Activated T-cell treated with anti-CD3 and anti-CD28 coated beads for 24 hours (primary cell): ENCODE measurements around the gene ZNF618.
"Not testable (repeated sequence)": the region's sequence is repeated elsewhere in the genome, so short reads cannot be mapped to it uniquely, and the experiment has no call there.

Experiments
- DNase-seq: peaks from one replicate; pipeline ENCODE4 v3.0.0-alpha.2; 2020; ENCODE audit warnings: low read depth

ZNF618 gene

DNA sequence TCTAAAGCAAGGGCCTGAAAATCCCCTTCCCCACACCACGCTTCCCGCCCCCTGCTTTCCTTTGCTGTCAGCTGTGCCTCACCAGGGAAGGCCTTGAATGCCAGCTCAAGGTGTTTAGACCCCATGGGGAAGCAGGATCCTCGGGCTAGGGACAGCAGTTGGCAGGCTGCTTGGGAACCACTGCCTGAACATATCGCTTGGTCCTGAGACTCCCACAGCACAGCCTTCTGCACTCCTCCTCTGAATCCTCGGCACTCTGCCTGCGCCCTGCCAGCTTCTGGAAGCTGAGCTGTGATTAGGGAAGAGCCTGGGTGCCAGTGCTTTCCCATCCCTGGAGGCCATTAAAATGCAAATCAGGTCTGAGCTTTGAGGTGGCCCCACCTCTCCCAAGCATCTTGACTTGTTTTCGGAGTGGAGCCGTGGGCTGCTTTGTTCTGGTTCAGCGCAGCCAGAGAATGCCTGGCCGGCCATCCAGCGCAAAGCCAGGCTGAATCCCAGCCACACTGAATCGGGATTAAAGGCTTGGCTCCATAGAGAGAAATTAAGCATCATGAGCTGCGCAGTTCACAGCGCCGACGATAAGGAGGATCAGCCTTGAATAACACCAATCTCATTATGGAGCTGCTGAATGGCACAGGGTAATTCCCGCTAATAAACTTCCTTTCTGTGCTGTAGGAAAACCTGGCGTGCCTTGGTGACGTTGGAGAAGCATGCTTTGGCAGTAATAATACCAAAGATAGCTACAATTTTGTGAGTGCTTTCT, 162.0 kb downstream of the ZNF618 start:
- DNase-seq, result no peak

DNA sequence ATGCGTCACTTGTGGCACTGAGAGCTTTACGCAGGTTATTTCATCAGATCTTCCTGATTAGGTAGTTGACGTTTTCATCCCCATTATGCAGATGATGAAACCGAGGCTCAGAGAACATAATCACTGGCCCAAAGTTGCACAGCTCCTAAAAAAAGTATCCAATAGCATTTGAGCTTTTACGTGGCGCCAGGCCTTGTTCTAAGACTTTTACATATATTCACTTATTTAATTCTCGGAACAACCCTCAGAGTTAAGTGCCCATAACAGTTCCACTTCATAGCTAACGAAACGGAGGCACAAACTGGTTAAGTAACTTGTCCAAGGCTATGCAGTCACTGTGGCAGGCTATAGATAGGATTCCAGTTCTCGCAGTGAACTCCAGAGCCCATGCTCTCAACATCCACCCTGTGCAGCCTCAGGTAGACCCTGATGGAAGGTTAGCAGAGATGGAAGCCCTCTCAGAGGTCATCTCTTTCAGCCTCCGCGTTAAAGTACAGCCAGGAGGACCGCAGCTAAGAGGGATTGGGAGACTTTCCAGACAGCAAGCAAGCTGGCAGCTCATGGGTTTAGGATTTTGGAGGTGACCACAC, 162.7 kb downstream of the ZNF618 start:
- no peak for DNase-seq

DNA sequence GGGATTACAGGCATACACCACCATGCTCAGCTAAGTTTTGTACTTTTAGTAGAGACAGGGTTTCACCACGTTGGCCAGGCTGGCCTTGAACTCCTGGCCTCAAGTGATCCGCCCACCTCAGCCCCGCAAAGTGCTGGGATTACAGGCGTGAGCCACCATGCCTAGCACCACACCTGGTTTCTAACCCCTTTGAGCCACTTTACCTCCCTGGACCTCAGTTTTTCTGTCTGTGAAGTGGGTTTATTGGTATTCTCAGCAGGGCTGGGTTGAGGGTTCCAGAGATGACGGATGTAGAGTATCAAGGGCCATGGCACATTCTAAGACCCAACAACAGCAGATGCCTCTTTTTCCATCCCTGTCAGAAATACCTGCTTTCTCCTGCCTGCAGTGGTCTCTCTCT, 163.4 kb downstream of the ZNF618 start:
- DNase-seq, result no peak

DNA sequence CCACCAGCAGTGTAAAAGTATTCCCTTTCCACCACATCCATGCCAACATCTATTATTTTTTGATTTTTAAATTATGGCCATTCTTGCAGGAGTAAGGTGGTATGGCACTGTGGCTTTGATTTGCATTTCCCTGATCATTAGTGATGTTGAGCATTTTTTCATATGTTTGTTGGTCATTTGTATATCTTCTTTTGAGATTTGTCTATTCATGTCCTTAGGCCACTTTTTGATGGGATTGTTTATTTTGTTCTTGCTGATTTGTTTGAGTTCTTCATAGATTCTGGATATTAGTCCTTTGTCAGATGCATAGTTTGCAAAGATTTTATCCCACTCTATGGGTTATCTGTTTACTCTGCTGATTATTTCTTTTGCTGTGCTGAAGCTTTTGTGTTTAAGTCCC, 167.6 kb downstream of the ZNF618 start:
- not testable (repeated sequence) for DNase-seq

DNA sequence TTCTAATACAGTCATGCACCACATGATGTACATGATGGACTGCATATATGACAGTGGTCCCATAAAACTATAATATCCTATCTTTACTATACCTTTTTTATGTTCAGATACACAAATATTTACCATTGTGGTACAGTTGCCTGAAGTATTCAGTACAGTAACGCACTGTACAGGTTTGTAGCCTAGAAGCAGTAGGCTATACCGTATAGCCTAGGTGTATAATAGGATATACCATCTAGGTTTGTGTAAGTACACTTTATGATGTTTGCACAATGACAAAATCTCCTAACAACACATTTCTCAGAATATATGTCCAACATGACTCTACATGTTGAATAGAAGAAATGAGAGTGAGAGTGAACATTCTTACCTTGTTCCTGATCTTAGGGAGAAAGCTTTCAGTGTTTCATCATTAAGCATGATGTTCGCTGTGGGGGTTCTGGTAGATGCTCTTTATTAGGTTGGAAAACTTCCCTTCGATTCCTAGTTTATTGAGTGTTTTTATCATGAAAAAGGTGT, 170.2 kb downstream of the ZNF618 start:
- DNase-seq, result no peak

DNA sequence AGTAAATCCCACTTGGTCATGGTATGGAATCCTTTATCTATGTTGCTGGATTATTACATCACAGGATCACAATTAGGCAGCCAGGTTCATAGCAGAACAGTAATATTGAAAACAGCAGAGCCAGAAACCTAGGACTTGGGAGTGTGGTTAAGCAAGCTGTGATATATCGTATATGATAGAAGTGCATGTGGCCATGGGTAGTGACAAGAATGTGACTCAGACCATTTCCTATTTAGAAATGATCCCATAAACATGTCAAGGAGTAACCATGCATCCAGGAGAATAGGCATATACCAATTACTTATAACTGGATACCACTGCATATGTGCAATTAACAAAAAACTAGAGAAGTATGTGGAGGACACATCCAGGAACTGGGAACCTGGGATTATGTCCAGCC, 170.8 kb downstream of the ZNF618 start:
- DNase-seq, result no peak

DNA sequence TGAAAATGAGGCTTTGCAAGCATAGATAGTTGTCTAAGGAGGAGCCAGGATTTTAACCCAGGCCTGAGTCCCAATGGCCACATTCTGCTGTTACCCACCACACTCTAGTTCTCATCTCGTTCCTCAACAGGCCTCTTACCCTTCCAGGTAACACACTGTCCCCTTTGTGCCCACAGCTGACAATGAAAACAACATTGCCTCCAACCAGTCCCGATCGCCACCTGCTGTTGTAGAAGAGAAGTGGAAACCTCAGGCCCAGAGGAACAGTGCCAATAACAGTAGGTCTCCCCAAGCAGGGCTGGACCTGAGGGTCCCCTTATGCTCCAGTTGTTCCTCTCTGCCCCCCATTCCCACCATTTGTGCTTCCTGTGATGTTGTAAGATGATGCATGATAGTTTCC, 171.6 kb downstream of the ZNF618 start:
- DNase-seq, result no peak

DNA sequence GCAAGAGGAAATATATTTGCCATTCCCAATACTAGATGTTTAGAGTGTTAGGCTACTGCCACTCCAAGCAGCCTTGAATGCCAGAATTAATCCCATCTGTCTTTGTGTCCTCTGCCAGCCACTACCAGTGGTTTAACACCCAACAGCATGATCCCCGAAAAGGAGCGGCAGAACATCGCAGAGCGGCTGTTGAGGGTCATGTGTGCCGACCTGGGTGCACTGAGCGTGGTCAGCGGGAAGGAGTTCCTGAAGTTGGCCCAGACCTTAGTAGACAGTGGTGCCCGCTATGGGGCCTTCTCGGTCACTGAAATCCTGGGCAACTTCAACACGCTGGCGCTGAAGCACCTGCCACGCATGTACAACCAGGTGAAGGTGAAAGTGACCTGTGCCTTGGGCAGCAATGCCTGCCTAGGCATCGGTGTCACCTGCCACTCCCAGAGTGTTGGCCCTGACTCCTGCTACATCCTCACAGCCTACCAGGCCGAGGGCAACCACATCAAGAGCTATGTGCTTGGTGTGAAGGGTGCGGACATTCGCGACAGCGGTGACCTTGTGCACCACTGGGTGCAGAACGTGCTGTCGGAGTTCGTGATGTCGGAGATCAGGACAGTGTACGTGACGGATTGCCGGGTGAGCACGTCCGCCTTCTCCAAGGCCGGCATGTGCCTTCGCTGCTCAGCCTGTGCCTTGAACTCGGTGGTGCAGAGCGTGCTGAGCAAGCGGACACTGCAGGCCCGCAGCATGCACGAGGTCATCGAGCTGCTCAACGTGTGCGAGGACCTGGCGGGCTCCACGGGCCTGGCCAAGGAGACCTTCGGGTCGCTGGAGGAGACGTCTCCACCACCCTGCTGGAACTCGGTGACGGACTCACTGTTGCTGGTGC, 172.7 kb downstream of the ZNF618 start:
- DNase-seq, result no peak

DNA sequence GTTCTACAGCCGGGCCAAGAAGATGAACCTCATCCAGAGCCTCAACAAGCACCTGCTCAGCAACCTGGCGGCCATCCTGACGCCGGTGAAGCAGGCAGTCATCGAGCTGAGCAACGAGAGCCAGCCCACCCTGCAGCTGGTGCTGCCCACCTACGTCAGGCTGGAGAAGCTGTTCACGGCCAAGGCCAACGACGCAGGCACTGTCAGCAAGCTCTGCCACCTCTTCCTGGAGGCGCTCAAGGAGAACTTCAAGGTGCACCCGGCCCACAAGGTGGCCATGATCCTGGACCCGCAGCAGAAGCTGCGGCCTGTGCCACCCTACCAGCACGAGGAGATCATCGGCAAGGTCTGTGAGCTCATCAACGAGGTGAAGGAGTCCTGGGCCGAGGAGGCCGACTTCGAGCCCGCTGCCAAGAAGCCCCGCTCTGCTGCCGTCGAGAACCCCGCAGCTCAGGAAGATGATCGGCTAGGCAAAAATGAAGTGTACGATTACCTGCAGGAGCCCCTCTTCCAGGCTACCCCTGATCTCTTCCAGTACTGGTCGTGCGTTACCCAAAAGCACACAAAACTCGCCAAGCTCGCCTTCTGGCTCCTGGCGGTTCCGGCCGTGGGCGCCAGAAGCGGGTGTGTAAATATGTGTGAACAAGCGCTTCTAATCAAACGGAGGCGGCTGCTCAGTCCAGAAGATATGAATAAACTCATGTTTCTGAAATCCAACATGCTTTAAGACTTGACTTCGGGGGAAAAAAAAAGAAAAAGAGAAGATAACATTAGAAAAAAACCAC, 173.5 kb downstream of the ZNF618 start:
- DNase-seq, result no peak

DNA sequence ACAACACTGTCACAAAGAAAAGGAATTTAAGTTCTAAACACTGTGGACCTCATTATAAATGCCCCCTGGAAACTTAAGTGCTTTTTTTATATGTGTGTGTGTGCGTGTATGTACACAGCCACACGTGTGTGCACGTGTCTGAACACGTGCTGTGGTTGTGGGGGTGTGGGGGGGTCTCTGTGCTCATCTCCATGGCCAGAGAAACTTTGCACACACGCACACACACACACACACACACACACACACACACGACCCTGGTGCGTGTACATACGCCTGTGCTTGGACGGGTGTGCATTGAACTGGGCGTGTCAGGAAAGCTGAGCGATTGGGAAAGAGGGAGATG, 174.1 kb downstream of the ZNF618 start:
- DNase-seq, result no peak

DNA sequence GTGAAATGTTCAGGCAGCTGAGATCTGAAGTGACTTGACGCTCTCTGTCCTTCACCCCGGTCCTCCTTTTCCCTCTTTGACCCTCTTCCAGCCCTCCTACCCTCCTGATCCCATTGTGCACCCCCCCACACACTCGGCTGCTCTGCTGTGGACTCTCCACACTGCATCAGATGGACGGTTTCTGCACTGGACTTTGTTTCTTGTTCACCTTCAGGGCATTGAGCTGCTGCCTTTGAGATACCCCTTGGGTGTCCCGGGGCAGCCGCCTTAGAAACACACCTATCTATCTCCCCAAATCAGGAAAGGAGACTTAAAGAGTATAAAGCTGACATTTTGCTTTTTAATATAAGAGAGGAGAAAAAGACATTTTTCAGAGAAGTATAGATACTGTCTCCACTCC, 174.5 kb downstream of the ZNF618 start:
- no peak for DNase-seq

DNA sequence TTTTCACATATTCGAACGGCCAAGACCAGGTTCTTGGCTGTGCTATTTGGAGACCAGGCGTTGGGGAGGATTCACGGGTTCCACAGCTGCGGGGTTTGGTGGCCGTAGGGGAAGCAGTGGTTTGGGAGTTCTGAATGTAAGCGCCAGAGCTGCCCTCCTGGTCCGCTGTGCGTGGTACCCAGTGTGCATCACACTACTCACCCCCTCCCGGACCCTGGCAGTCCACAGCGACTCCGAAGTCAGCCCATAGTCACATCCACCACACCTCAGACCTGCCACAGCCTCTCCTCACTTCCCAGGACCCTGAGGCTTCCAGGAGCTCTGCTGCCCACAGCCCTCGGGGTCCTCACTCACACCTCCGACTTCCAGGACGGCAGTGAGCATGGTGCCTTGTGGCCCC, 175.2 kb downstream of the ZNF618 start:
- no peak for DNase-seq

DNA sequence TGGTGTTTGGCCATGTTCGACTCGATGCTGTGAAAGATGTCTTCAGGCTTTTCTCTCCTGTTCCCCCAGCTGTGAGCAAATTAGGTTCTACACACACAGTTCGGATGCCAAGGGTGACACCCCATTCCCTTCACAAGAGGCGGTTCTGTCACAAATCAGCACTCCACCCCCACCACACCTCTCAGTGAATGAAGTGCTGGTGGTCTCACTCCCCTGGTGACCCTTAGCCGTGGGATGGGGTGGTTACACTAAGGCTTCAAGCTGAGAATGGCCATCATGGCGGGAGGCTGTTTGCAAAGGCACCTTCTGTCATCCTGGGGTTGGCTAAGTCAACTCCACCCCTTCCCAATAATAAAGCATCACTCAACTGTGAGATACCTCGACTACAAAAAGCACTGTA, 175.6 kb downstream of the ZNF618 start:
- DNase-seq, result no peak

DNA sequence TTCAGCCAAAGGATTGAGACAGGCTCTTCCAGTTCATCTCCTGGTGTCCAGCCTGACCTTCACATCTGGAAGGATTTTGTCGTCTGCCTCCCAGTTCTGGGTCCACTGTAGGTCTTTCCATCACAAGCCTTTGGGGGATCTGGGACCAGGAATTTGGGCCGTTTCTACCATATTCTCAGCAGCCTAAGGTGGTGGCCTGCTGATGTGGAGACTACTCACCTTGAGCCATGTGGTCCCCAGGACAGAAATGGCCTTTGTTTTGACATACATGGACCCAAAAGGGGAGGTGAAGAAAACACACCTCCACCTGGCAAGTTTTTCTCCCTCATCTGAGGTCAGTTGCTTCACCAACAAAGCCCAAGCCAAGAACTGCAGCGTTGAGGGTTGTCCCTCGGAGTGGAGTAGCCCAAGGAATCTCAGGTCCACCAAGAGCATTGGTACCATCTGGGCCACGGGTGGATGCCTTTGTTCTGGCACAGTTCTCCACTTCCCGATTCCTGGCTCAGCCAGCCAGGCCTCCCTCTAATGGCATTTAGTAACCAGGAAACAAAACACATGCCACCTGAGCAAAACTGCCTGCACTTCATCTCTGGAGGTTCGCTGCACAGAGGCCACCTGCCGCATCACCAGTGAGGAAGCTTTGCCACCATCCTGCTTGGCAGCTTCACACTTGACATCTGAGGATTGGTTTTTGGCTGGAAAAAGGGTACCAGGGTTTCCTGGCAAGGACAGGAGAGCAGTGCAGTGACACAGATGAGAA, 177.3 kb downstream of the ZNF618 start:
- DNase-seq, result no peak

DNA sequence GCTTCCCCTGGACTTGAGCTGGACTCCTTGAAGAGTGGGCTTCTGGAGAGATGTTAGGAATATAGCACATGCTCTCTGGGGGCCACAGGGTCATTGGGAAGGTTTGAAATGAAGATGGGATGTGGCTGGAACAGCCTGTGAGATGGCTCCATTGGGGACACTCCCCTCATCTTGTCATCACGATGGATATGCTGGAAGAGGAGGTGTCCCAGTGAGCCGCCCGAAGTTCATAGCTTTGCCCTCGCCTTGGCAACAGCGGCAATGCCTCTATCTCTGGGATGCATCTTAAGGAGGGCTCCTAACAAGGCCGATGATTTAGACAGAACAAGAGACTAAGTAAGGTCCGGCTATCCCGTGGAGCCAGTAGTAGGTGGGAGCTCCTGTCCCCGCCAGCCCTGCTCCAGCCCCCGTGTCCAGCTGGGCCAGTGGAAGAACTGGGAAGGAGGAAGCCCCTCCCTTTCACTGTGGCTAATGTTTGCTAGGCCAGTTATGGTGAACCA, 178.1 kb downstream of the ZNF618 start:
- DNase-seq, result no peak

DNA sequence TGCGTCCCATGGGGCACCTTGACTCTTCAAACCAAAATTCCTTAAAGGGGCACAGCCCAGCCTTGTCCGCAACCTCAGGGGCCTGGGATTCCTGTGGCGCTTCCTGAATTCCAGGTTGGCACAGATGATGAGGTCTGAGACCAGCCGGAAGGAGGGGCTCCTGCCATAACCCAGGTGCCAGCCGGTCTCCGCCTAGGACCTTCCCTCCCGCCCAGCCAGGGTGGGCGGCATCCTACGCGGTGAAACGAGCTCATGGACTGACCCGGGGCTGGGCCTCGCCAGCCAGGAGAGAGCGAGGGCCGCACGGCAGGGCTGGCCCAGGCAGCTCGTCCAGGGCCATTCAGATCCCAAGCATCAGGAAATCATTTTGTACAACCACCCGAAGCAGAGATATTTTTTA, 179.0 kb downstream of the ZNF618 start:
- DNase-seq, result no peak

DNA sequence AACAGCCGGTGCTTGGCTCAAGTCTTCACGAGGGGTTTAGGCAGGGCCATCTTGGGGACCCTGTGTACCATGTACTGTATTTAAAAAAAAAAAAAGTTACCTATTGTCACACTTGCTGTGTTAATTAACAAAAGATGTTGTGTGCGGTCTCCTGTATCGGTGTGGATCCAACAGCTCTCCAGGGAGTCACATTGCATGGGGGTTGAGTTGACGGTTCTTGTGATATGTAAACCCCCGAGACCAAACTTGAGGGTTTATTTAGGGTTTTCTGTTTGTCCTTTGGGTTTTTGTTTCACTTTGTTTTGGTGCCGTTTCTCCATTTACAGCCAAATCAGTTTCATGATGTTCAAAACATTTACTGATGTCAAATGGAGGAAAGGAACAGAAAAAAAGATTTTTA, 179.8 kb downstream of the ZNF618 start:
- DNase-seq, result no peak

DNA sequence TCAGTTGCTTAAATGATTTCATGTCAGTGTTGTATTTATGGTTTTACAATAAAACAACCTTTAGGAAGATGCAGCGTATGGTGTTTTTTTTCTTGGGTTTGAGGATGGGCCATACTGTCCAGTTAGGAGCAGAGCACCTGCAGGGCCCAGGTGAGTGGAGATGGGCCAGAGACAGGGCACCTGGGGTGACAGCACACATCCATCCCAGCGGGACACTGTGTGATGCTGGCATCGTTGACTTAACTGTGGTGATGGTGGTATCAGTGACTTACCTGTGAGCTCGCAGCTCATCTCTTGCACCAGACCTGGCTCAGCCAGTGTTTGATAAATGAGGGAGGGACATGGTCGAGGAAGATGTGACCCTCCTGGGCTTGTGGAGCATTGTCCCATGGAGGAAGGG, 180.4 kb downstream of the ZNF618 start:
- DNase-seq, result no peak

DNA sequence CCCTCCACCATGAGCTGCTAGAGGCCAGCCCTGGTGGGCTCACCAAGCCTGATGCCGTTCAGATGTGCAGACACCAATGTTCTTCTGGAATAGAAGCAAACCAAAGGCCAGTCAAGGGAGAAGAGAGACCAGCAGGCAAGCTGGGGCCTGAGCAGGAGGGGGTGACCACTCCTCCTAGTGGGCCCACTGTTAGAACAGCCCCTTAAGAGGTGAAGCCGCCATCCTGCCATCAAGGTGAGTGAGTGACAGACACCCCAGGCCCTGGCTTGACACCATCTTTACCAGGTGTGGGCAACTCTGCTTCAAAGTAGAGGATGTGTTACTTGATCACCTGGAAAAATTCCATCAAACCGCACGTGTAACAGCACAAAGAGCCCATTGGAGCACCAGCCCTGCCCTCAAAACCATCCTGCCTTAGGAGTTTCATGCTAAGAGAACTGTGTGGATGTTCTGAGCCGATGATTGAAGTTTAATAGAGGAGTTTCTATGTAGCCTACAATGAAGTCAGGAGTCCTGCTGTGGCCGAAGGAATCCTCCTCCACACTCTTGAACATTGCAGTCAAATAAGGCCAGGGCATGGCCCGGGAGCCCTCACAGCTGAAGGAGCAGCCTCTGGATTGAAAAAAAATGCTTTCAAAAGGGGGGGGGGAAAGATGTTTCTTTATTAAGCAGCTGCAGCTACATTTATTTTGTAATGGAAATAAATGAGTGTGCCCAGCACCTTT, 181.2 kb downstream of the ZNF618 start:
- no peak for DNase-seq

DNA sequence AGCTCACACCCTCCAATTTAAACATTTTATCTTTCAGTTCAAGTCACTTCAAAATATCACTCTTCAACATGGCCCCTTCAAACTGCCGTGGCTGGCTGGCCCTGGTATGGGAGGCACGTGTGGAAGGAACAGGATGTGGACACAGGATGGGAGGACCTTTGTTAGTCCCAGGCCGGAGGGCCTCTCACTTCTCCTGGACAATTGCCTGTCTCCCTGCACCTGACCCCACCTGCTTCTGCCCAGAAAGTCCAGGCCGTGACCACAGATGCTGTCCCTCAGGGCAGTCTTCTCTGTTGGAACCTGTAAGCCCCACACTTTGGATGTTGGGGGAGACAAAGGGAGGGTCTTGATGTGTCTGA, 182.6 kb downstream of the ZNF618 start:
- DNase-seq, result no peak
